HG02938 (cell line): ENCODE measurements around the gene TAT.

Experiments
- ATAC-seq: cut with Tn5 transposase; IDR thresholded peaks from one replicate; pipeline ENCODE4 v1.9.1; 2021; ENCODE audit warnings: mild to moderate bottlenecking, moderate library complexity; ENCODE audit not compliant: unreplicated experiment

TAT gene

DNA sequence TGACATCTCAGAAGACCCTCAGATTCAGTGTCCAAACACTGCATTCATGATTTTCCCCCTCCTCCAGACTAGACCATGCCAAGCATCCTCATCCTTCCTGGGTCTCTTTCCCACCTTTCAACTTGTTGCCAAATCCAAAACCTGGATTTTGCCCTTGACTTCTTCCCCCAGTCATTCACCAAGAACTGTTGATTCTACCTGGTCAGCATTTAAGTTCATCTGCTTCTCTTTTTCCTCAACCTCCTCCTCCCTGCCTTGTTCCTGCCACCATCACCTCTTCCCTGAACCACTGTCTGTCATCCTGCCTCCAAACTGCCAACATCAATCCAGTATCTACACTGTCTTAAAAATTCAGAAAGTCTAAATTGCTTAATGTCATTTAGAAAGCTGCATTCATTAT lies 29.7 kb downstream of the TAT start:
- ATAC-seq = no peak

DNA sequence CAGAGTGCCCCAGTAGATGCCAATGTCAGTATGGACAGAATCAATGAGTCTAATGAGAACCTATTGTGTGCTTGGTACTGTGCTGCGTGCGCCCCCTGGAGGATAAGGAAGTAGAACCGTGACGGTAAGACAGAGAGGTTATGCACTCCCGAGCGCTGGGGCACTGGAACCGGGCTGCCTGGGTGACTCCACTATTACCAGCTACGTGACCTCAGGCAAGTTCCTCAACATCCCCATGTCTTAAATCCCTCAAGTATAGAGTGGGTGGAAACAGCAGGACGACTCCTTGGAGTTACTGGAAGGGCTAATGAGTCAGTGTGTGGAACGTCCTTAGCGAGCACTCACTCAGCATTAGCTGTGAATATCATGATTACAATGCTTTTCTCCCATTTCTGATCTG lies 34.5 kb downstream of the TAT start:
- peak; percentile 68 for ATAC-seq

DNA sequence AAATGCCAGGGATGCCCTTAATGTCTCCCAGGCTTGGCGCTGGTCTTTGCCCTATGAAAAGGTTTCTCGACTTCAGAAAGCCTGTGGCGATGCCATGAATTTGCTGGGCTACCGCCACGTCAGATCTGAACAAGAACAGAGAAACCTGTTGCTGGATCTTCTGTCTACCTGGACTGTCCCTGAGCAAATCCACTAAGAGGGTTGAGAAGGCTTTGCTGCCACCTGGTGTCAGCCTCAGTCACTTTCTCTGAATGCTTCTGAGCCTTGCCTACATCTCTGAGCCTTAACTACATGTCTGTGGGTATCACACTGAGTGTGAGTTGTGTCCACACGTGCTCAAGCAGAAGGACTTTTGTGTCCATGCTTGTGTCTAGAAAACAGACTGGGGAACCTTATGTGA lies 39.2 kb downstream of the TAT start:
- no peak for ATAC-seq

DNA sequence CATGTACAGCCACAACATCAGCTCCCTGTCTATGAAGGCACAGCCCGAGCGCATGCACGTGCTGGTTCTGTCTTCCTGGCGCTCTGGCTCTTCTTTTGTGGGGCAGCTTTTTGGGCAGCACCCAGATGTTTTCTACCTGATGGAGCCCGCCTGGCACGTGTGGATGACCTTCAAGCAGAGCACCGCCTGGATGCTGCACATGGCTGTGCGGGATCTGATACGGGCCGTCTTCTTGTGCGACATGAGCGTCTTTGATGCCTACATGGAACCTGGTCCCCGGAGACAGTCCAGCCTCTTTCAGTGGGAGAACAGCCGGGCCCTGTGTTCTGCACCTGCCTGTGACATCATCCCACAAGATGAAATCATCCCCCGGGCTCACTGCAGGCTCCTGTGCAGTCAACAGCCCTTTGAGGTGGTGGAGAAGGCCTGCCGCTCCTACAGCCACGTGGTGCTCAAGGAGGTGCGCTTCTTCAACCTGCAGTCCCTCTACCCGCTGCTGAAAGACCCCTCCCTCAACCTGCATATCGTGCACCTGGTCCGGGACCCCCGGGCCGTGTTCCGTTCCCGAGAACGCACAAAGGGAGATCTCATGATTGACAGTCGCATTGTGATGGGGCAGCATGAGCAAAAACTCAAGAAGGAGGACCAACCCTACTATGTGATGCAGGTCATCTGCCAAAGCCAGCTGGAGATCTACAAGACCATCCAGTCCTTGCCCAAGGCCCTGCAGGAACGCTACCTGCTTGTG lies 40.0 kb downstream of the TAT start:
- no peak for ATAC-seq

DNA sequence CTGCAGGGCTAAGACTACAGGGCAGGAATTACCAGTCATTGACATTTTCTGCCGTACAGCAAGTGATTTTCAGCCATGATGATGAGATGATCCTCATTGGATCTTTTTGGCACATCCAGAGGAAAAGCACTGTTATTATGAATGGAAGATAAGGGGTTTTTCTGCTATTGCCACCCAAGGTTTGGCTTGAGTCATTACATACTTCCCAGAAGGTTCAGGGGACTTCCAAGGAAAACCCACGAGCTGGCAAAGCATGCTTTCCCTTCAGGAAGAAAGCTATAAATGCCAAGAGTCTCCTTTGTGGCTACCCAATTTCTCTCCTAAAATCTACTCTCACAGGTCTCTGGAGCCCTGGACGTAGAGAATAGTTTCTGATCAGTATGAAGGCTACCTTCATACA lies 44.5 kb downstream of the TAT start:
- ATAC-seq = no peak

DNA sequence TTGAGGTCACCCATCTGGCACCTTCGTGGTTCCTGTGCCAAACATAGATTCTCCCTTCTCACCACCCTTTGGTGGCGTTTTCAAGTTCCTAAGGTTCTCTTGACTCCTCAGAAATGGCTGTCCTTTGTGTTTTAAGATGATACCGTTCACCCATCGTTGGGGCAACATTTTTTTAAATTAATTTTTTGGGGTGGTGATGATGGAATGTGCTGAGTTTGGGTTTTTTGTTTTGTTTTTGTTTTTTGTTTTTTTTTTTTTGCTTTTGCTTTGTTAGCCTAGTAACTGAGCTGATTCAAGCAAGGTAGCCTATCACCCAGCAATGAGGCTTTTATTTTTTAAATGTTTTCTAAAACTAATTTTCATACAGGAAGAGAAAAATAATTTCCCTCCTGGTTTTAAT lies 48.0 kb downstream of the TAT start:
- ATAC-seq = no peak

DNA sequence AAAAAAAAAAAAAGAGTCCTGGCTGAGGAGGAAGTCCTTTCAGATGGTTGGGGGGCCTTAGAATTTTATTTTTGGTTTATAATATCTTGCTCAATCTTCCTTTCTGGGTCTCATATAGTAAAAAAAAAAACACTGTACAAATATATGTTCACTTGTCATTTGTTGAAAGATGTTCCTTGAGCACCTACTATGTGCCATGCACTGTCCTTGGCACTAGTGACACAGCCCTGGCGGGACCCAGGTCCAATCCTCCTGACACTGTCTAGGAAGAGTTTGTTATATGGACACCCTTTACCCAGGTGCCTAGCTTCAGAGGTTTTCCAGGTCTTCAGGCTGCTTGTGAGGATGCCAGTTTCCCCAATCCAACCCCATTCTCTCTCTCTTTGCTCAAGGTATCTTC lies 48.6 kb downstream of the TAT start:
- no peak for ATAC-seq

DNA sequence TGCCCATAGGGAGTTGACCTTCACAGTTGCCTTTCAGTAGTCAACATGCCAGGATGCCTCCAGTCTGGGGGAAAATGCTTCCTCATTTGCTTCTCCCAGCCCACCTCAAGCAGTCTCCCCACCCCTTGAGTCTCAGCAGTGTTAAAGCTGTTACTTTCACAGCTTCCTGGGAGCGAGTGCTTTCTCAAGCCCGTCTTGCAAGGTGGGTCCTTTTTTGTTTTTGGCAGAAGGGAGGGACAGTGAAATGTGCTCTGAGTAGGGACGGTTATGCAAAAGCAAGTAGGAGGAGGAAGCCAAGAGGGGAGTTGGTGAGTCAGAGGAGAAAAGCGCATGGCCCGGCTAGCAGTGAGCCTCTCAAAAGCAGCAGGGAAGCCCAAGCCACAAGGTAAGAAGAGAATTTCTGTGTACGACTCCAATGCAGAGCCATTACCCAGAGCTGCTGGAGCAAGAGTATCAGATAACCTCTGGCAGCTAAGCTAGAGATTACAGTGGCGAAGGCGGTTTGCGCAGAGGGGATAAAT lies 50.7 kb downstream of the TAT start, which contains the start of gene CHST4:
TSS of gene CHST4 (plus strand) at position 316 of the 521 bp plus-strand sequence. CDS start 10,252 bp downstream, outside the sequence.
- ATAC-seq = no peak

DNA sequence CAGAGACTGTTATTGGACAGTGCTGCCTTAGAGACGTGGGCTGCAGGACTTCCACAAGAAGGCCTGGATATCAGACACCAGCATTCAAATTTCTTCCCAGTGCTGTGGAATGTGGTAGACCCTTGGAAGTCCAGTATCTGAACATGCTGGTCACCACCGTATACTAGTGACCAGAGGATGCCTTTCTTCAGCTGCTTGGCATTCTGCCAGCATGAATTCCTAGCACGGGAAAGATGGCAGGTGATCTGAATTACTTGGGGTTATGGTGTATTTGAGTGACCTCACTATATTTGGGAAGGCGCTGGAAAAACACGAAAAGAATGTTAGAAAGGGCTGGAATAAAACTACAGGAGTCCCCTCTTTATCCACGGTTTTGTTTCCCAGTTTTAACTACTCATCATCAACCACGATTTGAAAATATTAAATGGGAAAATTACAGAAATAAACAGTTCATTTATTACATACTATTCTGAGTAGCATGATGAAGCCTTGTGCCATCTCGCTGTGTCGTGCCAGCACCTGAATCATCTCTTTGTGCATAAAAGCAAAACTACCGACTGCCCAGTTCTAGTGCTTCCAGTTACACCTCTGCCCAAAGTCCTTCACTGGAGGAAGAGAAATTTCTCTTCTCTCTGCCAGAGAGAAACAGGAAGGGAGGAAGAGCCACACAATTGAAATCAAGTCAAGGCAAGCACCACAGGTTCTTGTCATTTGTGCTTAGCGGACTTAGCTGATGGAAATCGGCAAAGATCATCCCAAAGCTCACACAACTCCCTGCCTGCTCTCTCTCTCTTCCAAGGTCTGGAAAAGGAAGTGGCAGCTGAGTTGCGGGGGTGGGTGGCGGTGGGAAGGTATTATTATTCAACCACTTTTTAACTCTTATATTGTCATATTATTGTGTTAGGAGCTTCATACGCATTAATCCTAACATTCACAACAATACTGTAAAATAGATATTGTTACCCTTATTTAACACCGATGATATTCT lies 52.0 kb downstream of the TAT start:
- ATAC-seq = no peak

DNA sequence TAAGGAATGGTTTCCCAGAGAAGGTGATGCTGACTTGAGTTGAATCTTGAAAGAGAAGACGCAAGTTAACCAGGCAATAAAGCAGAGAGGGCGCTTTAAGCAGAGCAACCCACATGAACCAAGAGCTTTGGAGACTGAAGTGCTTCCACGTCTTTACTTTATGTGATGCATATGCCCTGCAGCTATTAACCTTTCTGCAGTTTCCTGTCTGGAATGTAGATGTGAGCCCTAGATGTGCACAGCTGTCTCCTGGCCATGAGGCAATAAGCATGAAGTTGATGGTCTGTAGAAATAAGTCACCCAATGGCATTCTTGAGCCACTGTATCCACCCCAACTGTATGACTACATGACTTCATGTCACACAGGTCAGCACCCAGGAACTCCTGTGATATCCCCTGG lies 56.3 kb downstream of the TAT start:
- ATAC-seq = no peak
